ENCODE data around the gene RPS6KA2. TPM values are rescaled to one million over a fixed set of nuclear protein-coding genes. Genes with fewer than 3 reads are reported as not detected.

RPS6KA2 gene
- total RNA-seq, 3 donors from 2014 or later (not counting 1 experiment from before 2014, with no cell fraction given): 2.8 to 4.5 (median 2.9) TPM

- H3K4me1 ChIP-seq (ENCODE audit: control insufficient read depth, insufficient read depth, low read length): no peaks in the 10 kb centered on the region
- 96% methylated on average over 8 of the region's 8 CpGs for WGBS (ENCODE audit: insufficient coverage)
- no peak for DNase-seq
- H3K4me1 Mint-ChIP-seq: no peaks in the 10 kb centered on the region
- ATAC-seq: no peak
- H3K36me3 ChIP-seq (ENCODE audit: control insufficient read depth, insufficient read depth, low read length): no peaks in the 10 kb centered on the region
- intact Hi-C loops (cut with micrococcal nuclease): no loop called here
- H3K27me3 Mint-ChIP-seq (ENCODE audit: low read depth in 2 of 2): peaks cover 12 to 24% of the 10 kb centered on the region in 2 donors
- no peak overlapping the region for H3K4me3 ChIP-seq (ENCODE audit: low read length)
- no peak overlapping the region for H3K4me3 Mint-ChIP-seq
- H3K27ac ChIP-seq (ENCODE audit: low read length): no peak overlapping the region
- H3K36me3 Mint-ChIP-seq: no peaks in the 10 kb centered on the region
- no peak overlapping the region for H3K27ac Mint-ChIP-seq
- no peak for TF ChIP-seq CTCF (IDR thresholded peaks at IDR 0.05)
- peaks cover 5% of the 10 kb centered on the region for H3K9me3 ChIP-seq (ENCODE audit: control insufficient read depth, insufficient read depth, low read length)
- no peaks in the 10 kb centered on the region for H3K27me3 ChIP-seq (ENCODE audit: control insufficient read depth, insufficient read depth, low read length)
- no peaks in the 10 kb centered on the region for H3K9me3 Mint-ChIP-seq
These were observed 18.8 kb upstream of the RPS6KA2 start for GRCh38 chr6:166645896-166646295.

- ATAC-seq: no peak
- H3K4me3 ChIP-seq (ENCODE audit: low read length): no peak overlapping the region
- Mint-ChIP-seq H3K4me3 (no peak overlapping the region), H3K4me1 (peaks cover 5 to 8% of the 10 kb centered on the region in 2 donors), H3K9me3 (no peaks in the 10 kb centered on the region), H3K27ac (no peak overlapping the region), H3K36me3 (no peaks in the 10 kb centered on the region), H3K27me3 (ENCODE audit: low read depth in 2 of 2) (peaks cover 22 to 36% of the 10 kb centered on the region in 2 donors)
- 88% methylated on average over 1 of the region's 1 CpG for WGBS (ENCODE audit: insufficient coverage)
- no peak for TF ChIP-seq CTCF (IDR thresholded peaks at IDR 0.05)
- peaks cover under 1% of the 10 kb centered on the region for H3K27me3 ChIP-seq (ENCODE audit: control insufficient read depth, insufficient read depth, low read length)
- H3K36me3 ChIP-seq (ENCODE audit: control insufficient read depth, insufficient read depth, low read length): no peaks in the 10 kb centered on the region
- H3K9me3 ChIP-seq (ENCODE audit: control insufficient read depth, insufficient read depth, low read length): peaks cover 5% of the 10 kb centered on the region
- no peak for DNase-seq
- H3K4me1 ChIP-seq (ENCODE audit: control insufficient read depth, insufficient read depth, low read length): no peaks in the 10 kb centered on the region
- H3K27ac ChIP-seq (ENCODE audit: low read length): no peak overlapping the region
- intact Hi-C loops (cut with micrococcal nuclease): no loop called here
These were observed 17.6 kb upstream of the RPS6KA2 start for GRCh38 chr6:166644681-166645080.

GRCh38 chr6:166643891-166644590 is 17.0 kb upstream of the RPS6KA2 start:
- no peaks in the 10 kb centered on the region for H3K36me3 ChIP-seq (ENCODE audit: control insufficient read depth, insufficient read depth, low read length)
- no peak for DNase-seq
- Mint-ChIP-seq H3K36me3 (no peaks in the 10 kb centered on the region), H3K4me3 (no peak overlapping the region), H3K27me3 (ENCODE audit: low read depth in 2 of 2) (peaks cover 29 to 42% of the 10 kb centered on the region in 2 donors), H3K4me1 (peaks cover 10 to 11% of the 10 kb centered on the region in 2 donors), H3K9me3 (no peaks in the 10 kb centered on the region), H3K27ac (no peak overlapping the region)
- no peak overlapping the region for H3K4me3 ChIP-seq (ENCODE audit: low read length)
- no peak for ATAC-seq
- H3K27me3 ChIP-seq (ENCODE audit: control insufficient read depth, insufficient read depth, low read length): peaks cover 7% of the 10 kb centered on the region
- H3K9me3 ChIP-seq (ENCODE audit: control insufficient read depth, insufficient read depth, low read length): peaks cover 5% of the 10 kb centered on the region
- H3K4me1 ChIP-seq (ENCODE audit: control insufficient read depth, insufficient read depth, low read length): no peaks in the 10 kb centered on the region
- WGBS (ENCODE audit: insufficient coverage): 84% methylated on average over 7 of the region's 7 CpGs
- TF ChIP-seq CTCF (IDR thresholded peaks at IDR 0.05): no peak
- H3K27ac ChIP-seq (ENCODE audit: low read length): no peak overlapping the region
- intact Hi-C loops (cut with micrococcal nuclease): no loop called here

- Histone ChIP-seq H3K27ac (ENCODE audit: low read length) (no peak overlapping the region), H3K9me3 (ENCODE audit: control insufficient read depth, insufficient read depth, low read length) (peaks cover 5% of the 10 kb centered on the region), H3K36me3 (ENCODE audit: control insufficient read depth, insufficient read depth, low read length) (no peaks in the 10 kb centered on the region), H3K4me1 (ENCODE audit: control insufficient read depth, insufficient read depth, low read length) (no peaks in the 10 kb centered on the region), H3K4me3 (ENCODE audit: low read length) (no peak overlapping the region), H3K27me3 (ENCODE audit: control insufficient read depth, insufficient read depth, low read length) (peaks cover 9% of the 10 kb centered on the region)
- Mint-ChIP-seq H3K9me3 (no peaks in the 10 kb centered on the region), H3K27me3 (ENCODE audit: low read depth in 2 of 2) (peaks cover 34 to 55% of the 10 kb centered on the region in 2 donors), H3K4me1 (peaks cover 10 to 11% of the 10 kb centered on the region in 2 donors), H3K4me3 (no peak overlapping the region), H3K27ac (no peak overlapping the region), H3K36me3 (no peaks in the 10 kb centered on the region)
- ATAC-seq: no peak
- TF ChIP-seq CTCF (IDR thresholded peaks at IDR 0.05): no peak
- no peak for DNase-seq
- 91% methylated on average over 3 of the region's 3 CpGs for WGBS (ENCODE audit: insufficient coverage)
- intact Hi-C loops (cut with micrococcal nuclease): no loop called here
These were observed 15.6 kb upstream of the RPS6KA2 start for GRCh38 chr6:166642646-166643045.

Data from natural killer cell (primary cell).